ENCODE data around the gene ACTN4.
A peak's percentile ranks its signal among the peaks of the same experiment; 100 is the strongest.
"Not testable (repeated sequence)": the region's sequence is repeated elsewhere in the genome, so short reads cannot be mapped to it uniquely, and the experiment has no call there.

The ACTN4 gene

GRCh38 chr19:38629568-38629967 is 17.9 kb upstream of the ACTN4 start:
- no peak for TF ChIP-seq CTCF (IDR thresholded peaks at IDR 0.05; ENCODE audit: low read depth, low read length, missing control alignments)
- H3K4me3 ChIP-seq (ENCODE audit: low read depth, low read length): no peak overlapping the region
- in situ Hi-C loops (cut with HindIII; ENCODE audit: low sequenced_read_pairs): no loop called here
- no peak for DNase-seq (ENCODE audit: low read depth)

- DNase-seq (ENCODE audit: low read depth); in situ Hi-C loops (cut with HindIII; ENCODE audit: low sequenced_read_pairs); H3K4me3 ChIP-seq (ENCODE audit: low read depth, low read length): not testable (repeated sequence)
Measured at GRCh38 chr19:38631301-38631700, 16.1 kb upstream of the ACTN4 start.

DNA sequence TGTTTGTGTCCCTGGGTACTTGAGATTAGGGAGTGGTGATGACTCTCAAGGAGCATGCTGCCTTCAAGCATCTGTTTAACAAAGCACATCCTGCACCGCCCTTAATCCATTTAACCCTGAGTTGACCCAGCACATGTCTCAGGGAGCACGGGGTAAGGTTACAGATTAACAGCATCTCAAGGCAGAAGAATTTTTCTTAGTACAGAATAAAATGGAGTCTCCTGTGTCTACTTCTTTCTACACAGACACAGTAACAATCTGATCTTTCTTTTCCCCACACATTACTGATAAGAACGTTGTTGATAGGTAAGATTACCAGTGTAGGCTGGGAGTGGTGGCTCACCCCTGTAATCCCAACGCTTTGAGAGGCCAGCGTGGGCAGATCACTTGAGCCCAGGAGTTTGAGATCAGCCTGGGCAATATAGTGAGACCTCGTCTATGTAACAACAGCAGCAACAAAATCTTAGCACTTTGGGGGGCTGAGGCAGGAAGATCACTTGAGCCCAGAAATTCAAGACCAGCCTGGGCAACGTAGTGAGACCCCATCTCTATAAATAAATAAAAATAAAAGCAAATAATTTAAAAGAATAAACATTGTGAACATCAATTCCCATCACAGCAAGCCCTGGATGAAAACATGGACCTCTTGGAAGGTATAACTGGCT is 15.5 kb upstream of the ACTN4 start:
- DNase-seq (ENCODE audit: low read depth); H3K4me3 ChIP-seq (ENCODE audit: low read depth, low read length); in situ Hi-C loops (cut with HindIII; ENCODE audit: low sequenced_read_pairs): not testable (repeated sequence)

DNA sequence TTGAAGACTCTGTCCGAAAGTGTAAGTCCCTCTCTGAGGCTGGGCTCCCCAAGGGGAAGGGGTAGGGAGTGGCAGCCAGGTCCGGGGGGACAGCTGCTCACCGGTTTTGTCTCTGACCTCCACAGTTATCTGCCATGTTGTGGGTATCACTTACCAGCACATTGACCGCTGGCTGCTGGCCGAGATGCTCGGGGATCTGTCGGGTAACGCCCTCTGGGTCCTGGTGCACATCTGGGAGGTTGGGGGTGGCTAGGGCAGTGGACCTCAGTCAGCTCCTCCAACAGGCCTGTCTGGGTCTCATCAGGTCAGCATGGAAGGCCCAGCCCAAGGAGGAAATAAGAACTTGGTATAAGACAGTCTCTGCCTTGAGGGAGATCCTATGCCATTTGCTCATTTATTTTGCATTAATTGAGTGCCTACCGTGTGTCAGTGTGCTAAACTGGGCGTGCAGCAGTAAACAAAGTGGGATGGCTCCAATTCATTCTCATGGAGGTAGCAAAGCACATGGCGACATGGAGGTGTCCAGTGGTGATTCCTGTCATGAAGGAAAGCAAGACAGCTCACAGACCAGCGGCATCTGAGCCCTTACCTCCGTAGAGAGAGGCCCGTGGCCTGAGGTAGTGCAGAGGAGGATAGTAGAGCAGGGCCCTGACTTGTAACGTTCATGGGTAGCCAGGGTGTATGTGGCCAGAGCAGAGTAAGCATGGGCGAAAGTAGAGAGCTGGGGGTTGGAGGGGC is 14.8 kb upstream of the ACTN4 start:
- no peak for DNase-seq (ENCODE audit: low read depth)
- in situ Hi-C loops (cut with HindIII; ENCODE audit: low sequenced_read_pairs): no loop called here
- TF ChIP-seq CTCF (IDR thresholded peaks at IDR 0.05; ENCODE audit: low read depth, low read length, missing control alignments): no peak
- no peak overlapping the region for H3K4me3 ChIP-seq (ENCODE audit: low read depth, low read length)

DNA sequence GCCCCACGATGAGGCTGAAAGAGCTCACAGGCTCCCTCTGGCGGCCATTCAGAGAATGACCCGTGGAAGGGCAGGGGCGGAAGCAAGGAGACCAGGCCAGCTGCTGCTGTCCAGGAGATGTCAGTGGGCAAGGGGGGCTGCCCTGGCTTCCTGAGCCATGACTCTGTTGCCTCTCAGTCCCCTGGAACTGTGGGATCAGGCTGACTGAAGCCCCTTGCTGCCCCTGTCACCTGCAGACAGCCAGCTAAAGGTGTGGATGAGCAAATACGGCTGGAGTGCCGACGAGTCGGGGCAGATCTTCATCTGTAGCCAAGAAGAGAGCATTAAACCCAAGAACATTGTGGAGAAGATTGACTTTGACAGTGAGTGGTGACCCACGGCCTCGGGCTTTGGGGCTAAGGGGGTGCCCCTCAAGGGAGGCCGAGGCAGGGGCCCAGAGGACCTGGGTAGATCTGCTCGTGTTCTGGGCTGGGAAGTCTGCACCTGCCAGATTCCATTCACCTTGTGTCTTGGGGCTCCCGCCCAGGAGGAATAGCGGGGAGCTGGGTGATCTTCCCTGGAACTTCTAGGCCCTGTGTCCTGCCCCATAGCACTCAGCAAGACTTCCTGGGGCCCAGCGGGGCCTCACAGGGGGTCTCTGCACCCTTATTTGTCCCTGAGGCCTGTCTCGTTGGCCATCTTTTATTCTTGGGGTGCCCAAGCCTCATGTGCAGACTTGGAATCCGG is 12.5 kb upstream of the ACTN4 start:
- peak; percentile 94 for TF ChIP-seq CTCF (IDR thresholded peaks at IDR 0.05; ENCODE audit: low read depth, low read length, missing control alignments)
- no peak for DNase-seq (ENCODE audit: low read depth)
- H3K4me3 ChIP-seq (ENCODE audit: low read depth, low read length): no peak overlapping the region
- in situ Hi-C loops (cut with HindIII; ENCODE audit: low sequenced_read_pairs): no loop called here

DNA sequence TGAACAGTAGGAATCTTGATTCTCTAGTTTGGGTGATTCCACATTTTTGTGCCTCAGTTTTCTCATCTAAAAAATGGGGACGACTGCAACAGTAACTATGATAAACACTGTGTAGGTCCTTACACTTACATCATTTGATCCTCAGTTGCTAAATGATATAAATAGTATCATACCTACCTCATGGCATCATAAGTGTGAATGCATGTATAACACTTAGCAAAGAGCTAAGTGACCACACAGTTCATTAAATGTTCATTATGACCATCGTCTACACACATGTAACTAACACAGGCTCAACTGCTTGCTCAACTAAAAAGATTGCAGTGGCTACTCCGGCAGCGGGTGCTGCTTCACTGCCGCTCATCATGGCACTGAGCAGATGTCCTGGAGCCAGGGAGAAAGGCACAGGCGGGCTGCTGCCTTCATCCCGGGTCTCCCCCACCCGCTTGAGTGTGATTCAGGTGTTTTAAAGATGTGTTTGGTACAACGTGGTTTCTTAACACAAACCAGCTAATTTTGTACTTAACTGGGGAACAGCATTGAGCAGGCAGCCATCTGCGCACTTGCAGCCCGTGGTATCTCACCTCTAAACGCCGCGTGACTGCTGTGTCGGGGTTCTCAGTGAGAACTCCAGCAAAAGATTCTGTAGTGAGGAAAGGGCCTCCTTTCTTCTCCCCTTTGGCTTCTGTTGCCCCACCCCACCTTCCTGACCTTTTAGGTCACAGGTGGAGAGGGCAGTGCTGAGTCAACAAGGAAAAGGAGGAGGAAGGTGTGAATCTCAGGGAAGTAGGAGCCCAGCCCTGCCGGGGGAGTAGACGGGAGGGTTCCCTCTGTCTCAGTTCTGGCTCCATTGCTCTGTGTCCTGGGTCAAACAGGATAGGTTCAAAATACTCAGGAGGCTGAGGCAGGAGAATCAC is 11.7 kb upstream of the ACTN4 start:
- in situ Hi-C loops (cut with HindIII; ENCODE audit: low sequenced_read_pairs): no loop called here
- no peak for TF ChIP-seq CTCF (IDR thresholded peaks at IDR 0.05; ENCODE audit: low read depth, low read length, missing control alignments)
- H3K4me3 ChIP-seq (ENCODE audit: low read depth, low read length): no peak overlapping the region
- DNase-seq (ENCODE audit: low read depth): no peak

GRCh38 chr19:38638461-38638860 is 9.0 kb upstream of the ACTN4 start:
- in situ Hi-C loops (cut with HindIII; ENCODE audit: low sequenced_read_pairs): no loop called here
- no peak for TF ChIP-seq CTCF (IDR thresholded peaks at IDR 0.05; ENCODE audit: low read depth, low read length, missing control alignments)
- DNase-seq (ENCODE audit: low read depth): no peak
- no peak overlapping the region for H3K4me3 ChIP-seq (ENCODE audit: low read depth, low read length)

Data from astrocyte of the cerebellum (primary cell).